Ishikawa (cell line): ENCODE data around the gene CRELD2.

ENCODE experiments used
- CEBPB ChIP-seq: IDR thresholded peaks from 2 replicates; pipeline ENCODE4 v1.6.1; 2012
- CREB1 ChIP-seq: IDR thresholded peaks from 2 replicates; pipeline ENCODE4 v1.6.1; 2012; ENCODE audit warnings: low read depth
- EGR1 ChIP-seq: IDR thresholded peaks from 2 replicates; pipeline ENCODE4 v1.6.1; 2012
- EP300 ChIP-seq: IDR thresholded peaks from 2 replicates; pipeline ENCODE4 v1.6.1; 2012; ENCODE audit warnings: borderline replicate concordance
- FOXM1 ChIP-seq: IDR thresholded peaks from 2 replicates; pipeline ENCODE4 v1.6.1; 2012; ENCODE audit warnings: low read depth, borderline replicate concordance
- MAX ChIP-seq: IDR thresholded peaks from 2 replicates; pipeline ENCODE4 v1.6.1; 2012
- NFIC ChIP-seq: IDR thresholded peaks from 2 replicates; pipeline ENCODE4 v1.6.1; 2012
- RAD21 ChIP-seq: IDR thresholded peaks from 2 replicates; pipeline ENCODE4 v1.6.1; 2012; ENCODE audit warnings: low read depth
- REST ChIP-seq: IDR thresholded peaks from 2 replicates; pipeline ENCODE4 v1.6.1; 2012; ENCODE audit warnings: low read depth, mild to moderate bottlenecking
- TAF1 ChIP-seq: IDR thresholded peaks from 2 replicates; pipeline ENCODE4 v1.6.1; 2012; ENCODE audit warnings: low read depth, mild to moderate bottlenecking
- TCF12 ChIP-seq: IDR thresholded peaks from 2 replicates; pipeline ENCODE4 v1.6.1; 2012; ENCODE audit warnings: low read depth
- TEAD4 ChIP-seq: IDR thresholded peaks from 2 replicates; pipeline ENCODE4 v1.6.1; 2012
- USF1 ChIP-seq: IDR thresholded peaks from 2 replicates; pipeline ENCODE4 v1.6.1; 2012
- YY1 ChIP-seq: IDR thresholded peaks from 2 replicates; pipeline ENCODE4 v1.6.1; 2012; ENCODE audit warnings: low read depth
- ZBTB7A ChIP-seq: IDR thresholded peaks from 2 replicates; pipeline ENCODE4 v1.6.1; 2012; ENCODE audit warnings: low read depth

Gene CRELD2

GRCh38 chr22:49913446-49913845 lies 5.0 kb upstream of the CRELD2 start:
- TF ChIP-seq EP300 (no peak), USF1 (no peak), CREB1 (no peak), TEAD4 (no peak), CEBPB (no peak), FOXM1 (no peak), YY1 (no peak), EGR1 (no peak), ZBTB7A (no peak), TCF12 (no peak), REST (no peak), MAX (no peak)

GRCh38 chr22:49914256-49914655 lies 4.2 kb upstream of the CRELD2 start:
- TF ChIP-seq NFIC (no peak), TEAD4 (no peak), TAF1 (no peak), TCF12 (no peak), MAX (no peak), CEBPB (no peak), EGR1 (no peak), FOXM1 (no peak), EP300 (no peak), RAD21 (no peak), ZBTB7A (no peak), YY1 (no peak), USF1 (no peak), CREB1 (no peak), REST (no peak)

GRCh38 chr22:49915610-49916009 lies 2.8 kb upstream of the CRELD2 start:
- TF ChIP-seq RAD21 (no peak), REST (peak; percentile 85)

GRCh38 chr22:49916831-49917230 lies 1.6 kb upstream of the CRELD2 start:
- no peak for TF ChIP-seq TEAD4
- TF ChIP-seq EGR1, result no peak
- TF ChIP-seq ZBTB7A, result no peak
- TF ChIP-seq MAX, result no peak
- no peak for TF ChIP-seq RAD21
- no peak for TF ChIP-seq CEBPB
- no peak for TF ChIP-seq FOXM1
- TF ChIP-seq EP300, result no peak
- TF ChIP-seq YY1, result no peak
- no peak for TF ChIP-seq CREB1
- no peak for TF ChIP-seq TAF1
- TF ChIP-seq TCF12, result no peak
- no peak for TF ChIP-seq NFIC
- no peak for TF ChIP-seq USF1
- TF ChIP-seq REST, result no peak
